Gastroesophageal sphincter (tissue), 3 donors: ENCODE results near the gene TRAPPC1.

ENCODE experiments used
- EP300 ChIP-seq: sonication (generic); formaldehyde crosslinking; IDR thresholded peaks from one replicate; pipeline ENCODE4 v1.6.1; 2017; ENCODE audit warnings: antibody characterized with exemption, mild to moderate bottlenecking
- POLR2A ChIP-seq, 2 donors: fragments of 450-650 bp; IDR thresholded peaks; one replicate each; pipeline ENCODE4 v1.6.1; 2017; ENCODE audit warnings: antibody characterized with exemption in 2 of 2, mild to moderate bottlenecking in 2 of 2, moderate library complexity in 1 of 2
- POLR2AphosphoS5 ChIP-seq: sonication (generic); formaldehyde crosslinking; IDR thresholded peaks from one replicate; pipeline ENCODE4 v1.6.1; 2017; ENCODE audit warnings: antibody characterized with exemption
- TF ChIP-seq, protein P1 (sequence below), 4 experiments: fragments of 200-600 bp in 2 of 4; fragments of 450-650 bp in 2 of 4; sonication (generic) in 1 of 4; IDR thresholded peaks; one replicate each; pipeline ENCODE4 v1.5.1; 2017 to 2019; ENCODE audit warnings: antibody characterized with exemption in 4 of 4, mild to moderate bottlenecking in 2 of 4, moderate library complexity in 2 of 4

DNA sequence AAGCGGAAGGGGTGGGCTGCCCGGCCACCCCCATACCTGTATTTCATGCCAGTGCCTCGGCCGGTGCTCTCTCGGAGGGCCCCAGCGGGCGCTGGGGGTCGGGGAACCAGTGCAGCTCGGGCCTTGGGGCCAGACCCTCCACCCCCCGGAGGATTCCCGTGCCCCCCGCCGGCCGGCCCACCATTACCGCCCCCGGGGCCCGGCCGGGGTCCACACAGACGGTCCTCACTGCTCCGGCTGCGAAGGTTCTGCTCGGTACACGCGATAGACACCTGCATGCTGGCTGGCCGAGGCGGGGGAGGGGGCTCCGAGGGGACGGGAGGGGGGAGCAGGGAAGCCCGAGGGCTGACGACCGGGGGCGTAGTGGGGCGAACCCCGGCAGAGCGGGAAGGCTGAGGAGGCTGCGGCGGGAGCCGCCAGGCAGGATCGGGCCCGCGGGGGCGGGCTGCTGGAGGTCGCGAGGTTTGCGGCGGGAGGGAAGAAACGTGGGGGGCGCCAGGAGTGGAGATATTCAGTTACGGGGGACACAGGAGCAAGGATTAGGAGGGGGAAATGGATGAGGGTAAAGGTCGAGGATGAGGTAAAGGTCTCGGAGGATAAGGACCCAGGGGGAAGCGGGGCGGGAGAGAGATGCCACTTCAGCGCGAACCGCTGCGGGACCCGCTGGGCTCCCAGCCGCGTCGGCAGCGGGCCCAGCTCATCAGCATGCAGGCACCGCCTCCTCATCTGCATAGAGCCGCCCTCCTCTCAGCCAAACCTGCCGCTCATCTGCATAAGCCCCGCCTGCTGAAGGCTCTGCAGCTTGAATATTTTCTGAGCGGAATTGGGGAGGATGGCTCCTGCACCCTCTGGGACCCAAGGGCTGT is 2.4 kb downstream of the TRAPPC1 start, which contains the start of gene KCNAB3:
- TF ChIP-seq, protein P1, sequence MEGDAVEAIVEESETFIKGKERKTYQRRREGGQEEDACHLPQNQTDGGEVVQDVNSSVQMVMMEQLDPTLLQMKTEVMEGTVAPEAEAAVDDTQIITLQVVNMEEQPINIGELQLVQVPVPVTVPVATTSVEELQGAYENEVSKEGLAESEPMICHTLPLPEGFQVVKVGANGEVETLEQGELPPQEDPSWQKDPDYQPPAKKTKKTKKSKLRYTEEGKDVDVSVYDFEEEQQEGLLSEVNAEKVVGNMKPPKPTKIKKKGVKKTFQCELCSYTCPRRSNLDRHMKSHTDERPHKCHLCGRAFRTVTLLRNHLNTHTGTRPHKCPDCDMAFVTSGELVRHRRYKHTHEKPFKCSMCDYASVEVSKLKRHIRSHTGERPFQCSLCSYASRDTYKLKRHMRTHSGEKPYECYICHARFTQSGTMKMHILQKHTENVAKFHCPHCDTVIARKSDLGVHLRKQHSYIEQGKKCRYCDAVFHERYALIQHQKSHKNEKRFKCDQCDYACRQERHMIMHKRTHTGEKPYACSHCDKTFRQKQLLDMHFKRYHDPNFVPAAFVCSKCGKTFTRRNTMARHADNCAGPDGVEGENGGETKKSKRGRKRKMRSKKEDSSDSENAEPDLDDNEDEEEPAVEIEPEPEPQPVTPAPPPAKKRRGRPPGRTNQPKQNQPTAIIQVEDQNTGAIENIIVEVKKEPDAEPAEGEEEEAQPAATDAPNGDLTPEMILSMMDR (IDR thresholded peaks at IDR 0.05): no peak
- TF ChIP-seq POLR2A (IDR thresholded peaks at IDR 0.05) (no peak), POLR2AphosphoS5 (no peak), EP300 (no peak)
